ENCODE measurements around the gene MCM6.
"Not testable (repeated sequence)": the region's sequence is repeated elsewhere in the genome, so short reads cannot be mapped to it uniquely, and the experiment has no call there.

Gene MCM6

DNA sequence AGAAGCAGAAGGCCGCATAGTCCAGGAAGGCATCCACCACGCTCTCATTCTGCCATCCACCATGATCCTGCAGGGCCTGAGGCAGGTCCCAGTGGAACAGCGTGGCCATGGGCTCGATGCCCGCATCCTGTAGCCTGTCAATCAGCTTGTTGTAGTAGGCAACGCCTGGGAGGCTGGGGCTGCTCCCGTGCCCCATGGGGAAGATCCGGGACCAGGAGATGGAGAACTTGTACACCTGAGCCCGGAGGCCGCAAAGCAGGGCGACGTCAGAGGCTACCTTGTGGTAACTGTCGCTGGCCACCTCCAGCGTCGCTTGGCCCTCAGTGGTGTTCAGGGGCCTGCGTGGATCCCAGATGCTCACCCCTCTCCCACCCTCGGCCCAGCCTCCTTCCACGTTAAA is 58.8 kb downstream of the MCM6 start:
- no peak for DNase-seq (ENCODE audit: low read depth)
- TF ChIP-seq, protein P1, sequence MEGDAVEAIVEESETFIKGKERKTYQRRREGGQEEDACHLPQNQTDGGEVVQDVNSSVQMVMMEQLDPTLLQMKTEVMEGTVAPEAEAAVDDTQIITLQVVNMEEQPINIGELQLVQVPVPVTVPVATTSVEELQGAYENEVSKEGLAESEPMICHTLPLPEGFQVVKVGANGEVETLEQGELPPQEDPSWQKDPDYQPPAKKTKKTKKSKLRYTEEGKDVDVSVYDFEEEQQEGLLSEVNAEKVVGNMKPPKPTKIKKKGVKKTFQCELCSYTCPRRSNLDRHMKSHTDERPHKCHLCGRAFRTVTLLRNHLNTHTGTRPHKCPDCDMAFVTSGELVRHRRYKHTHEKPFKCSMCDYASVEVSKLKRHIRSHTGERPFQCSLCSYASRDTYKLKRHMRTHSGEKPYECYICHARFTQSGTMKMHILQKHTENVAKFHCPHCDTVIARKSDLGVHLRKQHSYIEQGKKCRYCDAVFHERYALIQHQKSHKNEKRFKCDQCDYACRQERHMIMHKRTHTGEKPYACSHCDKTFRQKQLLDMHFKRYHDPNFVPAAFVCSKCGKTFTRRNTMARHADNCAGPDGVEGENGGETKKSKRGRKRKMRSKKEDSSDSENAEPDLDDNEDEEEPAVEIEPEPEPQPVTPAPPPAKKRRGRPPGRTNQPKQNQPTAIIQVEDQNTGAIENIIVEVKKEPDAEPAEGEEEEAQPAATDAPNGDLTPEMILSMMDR (IDR thresholded peaks at IDR 0.05; ENCODE audit: insufficient read depth, low read depth, low read length, missing control alignments), result no peak
- H3K4me3 ChIP-seq (ENCODE audit: low read depth, low read length), result no peak overlapping the region

DNA sequence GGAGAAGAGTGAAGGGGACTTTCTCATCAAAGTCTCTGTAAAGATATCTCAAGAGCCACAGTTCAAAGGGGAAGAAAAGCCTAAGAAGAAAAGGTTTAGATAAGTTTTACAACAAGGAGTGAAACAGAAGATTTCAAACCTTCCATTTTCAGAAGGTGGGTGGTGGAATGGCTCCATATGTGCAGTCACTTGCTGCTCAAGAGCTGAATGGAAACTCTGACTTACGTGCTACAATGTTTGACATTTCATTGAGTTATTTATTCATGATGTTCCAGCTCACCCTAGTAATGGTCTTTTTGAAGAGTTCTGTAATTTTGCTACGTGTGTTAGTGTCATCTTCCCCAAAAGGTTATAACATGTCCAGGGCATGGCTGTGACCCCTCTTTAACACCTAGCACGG is 61.0 kb downstream of the MCM6 start:
- DNase-seq (ENCODE audit: low read depth), result no peak
- H3K4me3 ChIP-seq (ENCODE audit: low read depth, low read length), result no peak overlapping the region
- TF ChIP-seq, protein P1 (IDR thresholded peaks at IDR 0.05; ENCODE audit: insufficient read depth, low read depth, low read length, missing control alignments), result no peak

DNA sequence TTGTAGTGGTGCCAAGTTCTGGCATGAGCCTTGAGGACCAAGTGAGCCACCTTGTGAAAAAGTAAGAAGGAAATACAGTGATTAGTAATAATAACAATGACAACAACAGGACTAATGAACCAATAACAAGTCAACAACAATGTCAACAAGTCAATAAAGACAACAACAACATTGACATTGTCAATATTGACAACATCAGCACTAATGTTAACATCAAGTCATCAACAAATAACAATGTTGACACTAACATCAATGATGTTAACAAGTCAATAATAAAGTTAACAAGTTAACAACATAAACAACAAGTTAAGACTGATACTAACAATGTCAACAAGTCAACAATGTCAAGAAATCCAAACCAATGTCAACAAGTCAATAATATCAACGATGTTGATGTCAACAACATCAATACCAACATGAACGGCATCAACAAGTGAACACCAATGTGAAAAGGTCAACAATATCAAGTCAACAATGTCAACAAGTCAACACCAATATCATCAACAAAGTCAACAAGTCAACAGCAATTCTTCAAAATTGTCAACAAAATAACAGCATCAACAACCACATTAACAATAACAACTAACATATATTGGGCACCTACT is 63.2 kb downstream of the MCM6 start:
- H3K4me3 ChIP-seq (ENCODE audit: low read depth, low read length), result no peak overlapping the region
- TF ChIP-seq, protein P1 (IDR thresholded peaks at IDR 0.05; ENCODE audit: insufficient read depth, low read depth, low read length, missing control alignments), result no peak

DNA sequence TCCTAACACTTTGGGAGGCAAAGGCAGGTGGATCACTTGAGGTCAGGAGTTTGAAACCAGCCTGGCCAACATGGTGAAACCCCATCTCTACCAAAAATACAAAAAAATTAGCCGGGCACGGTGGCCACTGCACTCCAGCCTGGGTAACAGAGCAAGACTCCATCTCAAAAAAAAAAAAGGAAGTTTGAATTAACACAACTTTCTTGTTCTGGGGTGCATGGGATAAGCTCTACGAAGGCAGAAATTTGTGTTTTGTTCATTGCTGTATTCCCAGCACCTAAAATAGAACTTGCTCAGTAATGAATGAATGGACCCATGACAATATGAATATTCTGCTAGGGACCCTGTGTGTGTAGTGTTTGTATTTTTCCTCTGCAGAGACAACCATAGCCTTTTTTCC is 68.4 kb downstream of the MCM6 start:
- DNase-seq (ENCODE audit: low read depth); H3K4me3 ChIP-seq (ENCODE audit: low read depth, low read length): not testable (repeated sequence)

More for the DNA sequence above, 63.2 kb downstream of the MCM6 start:
- no peak for DNase-seq (ENCODE audit: low read depth)

DNA sequence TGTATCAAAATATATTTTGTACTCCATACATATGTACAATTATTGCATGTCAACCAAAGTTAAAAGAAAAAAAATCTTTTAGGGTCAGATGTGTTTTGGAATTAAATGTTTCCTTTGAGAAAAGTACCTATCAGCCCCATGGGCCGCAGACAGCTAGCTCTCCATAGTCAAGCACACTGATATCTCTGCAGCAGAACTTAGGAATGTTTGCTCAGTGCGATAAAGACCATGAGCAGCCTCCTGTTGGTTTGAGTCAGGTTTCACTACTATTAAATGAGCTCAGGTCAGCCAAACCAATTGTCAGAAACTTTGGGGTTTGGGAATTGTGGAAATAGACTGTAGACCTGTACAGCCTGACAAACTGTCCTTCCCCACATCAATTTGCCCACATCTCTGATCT is 73.0 kb downstream of the MCM6 start:
- TF ChIP-seq, protein P1 (IDR thresholded peaks at IDR 0.05; ENCODE audit: insufficient read depth, low read depth, low read length, missing control alignments), result no peak
- no peak for DNase-seq (ENCODE audit: low read depth)
- no peak overlapping the region for H3K4me3 ChIP-seq (ENCODE audit: low read depth, low read length)

DNA sequence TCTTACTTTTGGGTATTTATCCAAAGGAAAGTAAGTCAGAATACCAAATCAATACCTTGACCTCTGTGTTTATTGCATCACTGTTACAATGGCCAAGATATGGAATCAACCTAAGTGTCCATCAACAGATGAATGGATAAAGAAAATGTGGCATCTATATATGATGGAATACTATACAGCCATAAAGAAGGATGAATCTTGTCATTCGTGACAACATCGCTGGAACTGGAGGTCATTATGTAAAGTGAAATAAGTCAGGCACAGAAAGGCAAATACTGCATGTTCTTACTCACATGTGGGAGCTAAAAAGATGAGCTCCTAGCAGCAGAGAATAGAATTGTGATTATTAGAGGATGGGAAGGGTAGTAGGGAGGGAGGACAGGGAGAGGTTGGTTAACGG is 73.9 kb downstream of the MCM6 start:
- TF ChIP-seq, protein P1 (IDR thresholded peaks at IDR 0.05; ENCODE audit: insufficient read depth, low read depth, low read length, missing control alignments), result no peak
- no peak overlapping the region for H3K4me3 ChIP-seq (ENCODE audit: low read depth, low read length)
- DNase-seq (ENCODE audit: low read depth), result no peak

DNA sequence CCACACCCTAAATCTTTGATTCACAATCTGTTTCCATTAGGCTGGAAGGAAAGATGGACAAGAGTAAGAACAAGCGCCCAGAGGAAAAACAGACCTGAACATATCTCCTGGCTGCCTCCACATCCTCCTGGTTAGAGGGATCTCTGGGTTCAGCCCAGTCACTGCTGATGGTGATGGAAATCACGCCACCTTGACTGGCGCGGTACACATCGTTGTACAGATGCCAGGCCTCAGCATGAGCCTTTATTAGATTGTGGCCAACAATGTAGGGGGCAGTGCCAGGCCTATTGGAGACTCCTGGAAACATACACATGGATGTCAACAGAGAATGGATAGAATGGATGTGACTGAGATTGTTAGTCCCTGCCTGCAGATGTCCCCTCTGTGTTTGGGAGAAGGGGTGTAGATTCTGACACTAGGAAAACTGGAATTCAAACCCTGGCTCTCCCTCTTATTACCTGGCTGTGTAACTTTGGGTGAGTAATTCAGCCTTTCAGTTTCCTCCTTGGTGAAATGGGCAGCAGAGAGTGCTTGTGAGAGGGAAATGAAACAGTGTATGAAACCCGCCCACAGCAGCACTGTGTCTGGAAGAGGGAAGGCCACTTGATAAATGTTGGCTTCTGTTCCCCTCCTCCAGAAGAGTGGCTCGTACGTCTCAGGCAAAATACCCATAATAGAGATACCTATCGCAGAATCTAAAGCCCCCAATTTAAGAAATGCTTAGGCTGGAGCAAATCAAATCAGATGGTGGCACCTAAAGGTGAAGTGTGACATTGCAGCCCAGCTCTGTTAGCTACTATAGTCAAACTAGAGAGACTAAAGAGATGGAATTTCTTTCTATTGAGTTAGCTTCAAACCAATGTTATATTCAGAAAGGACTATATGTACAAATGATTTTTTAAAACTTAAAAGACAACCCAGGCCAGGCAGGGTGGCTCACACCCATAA is 75.5 kb downstream of the MCM6 start:
- TF ChIP-seq, protein P1 (IDR thresholded peaks at IDR 0.05; ENCODE audit: insufficient read depth, low read depth, low read length, missing control alignments), result no peak
- DNase-seq (ENCODE audit: low read depth), result no peak
- no peak overlapping the region for H3K4me3 ChIP-seq (ENCODE audit: low read depth, low read length)
